GM23248 (cell line): Measurements from ENCODE around the gene RIPOR3. TPM values are rescaled to one million over a fixed set of nuclear protein-coding genes. Genes with fewer than 3 reads are reported as not detected.

Experiments used
- DNase-seq: peaks from one replicate; pipeline ENCODE4 v3.0.0-alpha.2; 2015
- H2AFZ ChIP-seq: fragments of 200-600 bp; sonication (generic); 2 replicates; pipeline ENCODE4 v1.6.1; 2016; ENCODE audit warnings: antibody characterized with exemption
- H3F3A ChIP-seq: fragments of 200-600 bp; sonication (generic); 2 replicates; pipeline ENCODE4 v1.6.1; 2016; ENCODE audit warnings: mild to moderate bottlenecking, antibody characterized with exemption, mixed run types; ENCODE audit not compliant: insufficient read depth
- H3K27ac ChIP-seq: fragments of 200-600 bp; sonication (generic); 2 replicates; pipeline ENCODE4 v1.5.1; 2016; ENCODE audit warnings: mild to moderate bottlenecking
- H3K27me3 ChIP-seq: fragments of 200-600 bp; sonication (generic); replicated peaks from 2 replicates; pipeline ENCODE4 v1.6.1; 2016; ENCODE audit warnings: mild to moderate bottlenecking; ENCODE audit not compliant: insufficient read depth
- H3K36me3 ChIP-seq: fragments of 200-600 bp; sonication (generic); 2 replicates; pipeline ENCODE4 v1.6.1; 2016; ENCODE audit warnings: low read depth, mild to moderate bottlenecking
- H3K4me1 ChIP-seq: fragments of 200-600 bp; sonication (generic); 2 replicates; pipeline ENCODE4 v1.6.1; 2016; ENCODE audit warnings: mild to moderate bottlenecking; ENCODE audit not compliant: insufficient read depth
- H3K4me2 ChIP-seq: fragments of 200-600 bp; sonication (generic); one replicate; pipeline ENCODE4 v1.6.1; 2016; ENCODE audit warnings: mild to moderate bottlenecking; ENCODE audit not compliant: unreplicated experiment
- H3K4me3 ChIP-seq: fragments of 200-600 bp; sonication (generic); 2 replicates; pipeline ENCODE4 v1.5.1; 2016; ENCODE audit warnings: mild to moderate bottlenecking
- H3K79me2 ChIP-seq: fragments of 200-600 bp; sonication (generic); 2 replicates; pipeline ENCODE4 v1.6.1; 2016; ENCODE audit warnings: mild to moderate bottlenecking; ENCODE audit not compliant: insufficient read depth
- H3K9ac ChIP-seq: fragments of 200-600 bp; sonication (generic); 2 replicates; pipeline ENCODE4 v1.6.1; 2016; ENCODE audit warnings: mild to moderate bottlenecking
- H3K9me2 ChIP-seq: fragments of 200-600 bp; sonication (generic); 2 replicates; pipeline ENCODE4 v1.6.1; 2016; ENCODE audit warnings: mixed run types, mild to moderate bottlenecking, moderate library complexity; ENCODE audit not compliant: insufficient read depth
- H3K9me3 ChIP-seq: fragments of 200-600 bp; sonication (generic); one replicate; pipeline ENCODE4 v1.6.1; 2017; ENCODE audit warnings: low read depth
- H4K20me1 ChIP-seq: fragments of 200-600 bp; sonication (generic); 2 replicates; pipeline ENCODE4 v1.6.0; 2016; ENCODE audit not compliant: insufficient read depth
- EZH2 ChIP-seq: fragments of 200-600 bp; sonication (generic); IDR thresholded peaks from 2 replicates; pipeline ENCODE4 v1.6.1; 2018; ENCODE audit warnings: antibody characterized with exemption, mild to moderate bottlenecking; ENCODE audit not compliant: insufficient read depth, poor library complexity, severe bottlenecking
- EZH2phosphoT487 ChIP-seq: fragments of 200-600 bp; sonication (generic); IDR thresholded peaks from 2 replicates; pipeline ENCODE4 v1.6.1; 2018; ENCODE audit warnings: antibody characterized with exemption, moderate library complexity, mild to moderate bottlenecking, low read depth; ENCODE audit not compliant: insufficient read depth
- WGBS, 2 experiments: methylation state at CpG; one replicate each; pipeline ENCODE4 v1.1.6; 2015 to 2017; ENCODE audit warnings: low lambda C conversion rate in 2 of 2, low coverage in 1 of 2; ENCODE audit errors: missing lambda C conversion rate in 2 of 2; 5-methylcytosine and 5-hydroxymethylcytosine counted together
- in situ Hi-C: fragments of 300-500 bp; cut with MboI; formaldehyde crosslinking; loops from 2 replicates; pipeline ENCODE4 v1.15.0; 2020
- polyA plus RNA-seq: library from polyadenylated mRNA; unstranded; fragments of >200 nt; fragmentation: Nextera tagmentation; extraction: Ambion mirVana; gene quantifications from 2 replicates; pipeline ENCODE4 v1.2.1, GENCODE V29; 2016
- total RNA-seq: library from RNA; depleted of rRNA; stranded (reverse); fragments of >200 nt; shearing (Covaris generic); gene quantifications from 2 replicates; pipeline ENCODE4 v1.2.3, GENCODE V29; 2014

The RIPOR3 gene
- total and polyA plus RNA-seq, 2 experiments from 2014 or later, result 0.49 TPM; not detected in 1

DNA sequence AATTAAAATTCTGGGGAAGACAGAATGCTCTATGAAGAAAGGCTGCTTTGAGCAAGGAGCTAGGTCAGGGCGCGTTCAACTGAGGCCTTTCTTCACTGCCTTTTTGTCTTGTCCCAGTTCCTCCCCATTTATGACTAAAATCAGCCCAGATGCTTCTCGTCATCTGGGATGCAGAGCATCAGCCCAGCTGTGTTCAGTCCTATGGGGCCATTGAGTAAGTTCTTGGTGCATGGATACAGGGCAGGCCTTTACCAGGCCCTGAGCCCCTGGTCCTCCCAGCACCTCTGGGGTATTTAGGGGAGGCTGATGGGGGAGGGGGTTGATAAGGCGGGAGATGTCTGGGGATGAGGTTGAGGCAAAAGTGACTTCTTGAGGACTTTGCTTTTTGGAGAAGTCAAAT lies 125.5 kb downstream of the RIPOR3 start:
- DNase-seq, result no peak
- no peaks in the 10 kb centered on the region for H4K20me1 ChIP-seq
- no peak overlapping the region for H2AFZ ChIP-seq
- H3K27me3 ChIP-seq, result no peaks in the 10 kb centered on the region
- peaks cover 6% of the 10 kb centered on the region for H3F3A ChIP-seq
- H3K4me3 ChIP-seq, result no peak overlapping the region
- in situ Hi-C loops, result no loop called here
- H3K79me2 ChIP-seq, result peaks cover 93% of the 10 kb centered on the region
- no peak for TF ChIP-seq EZH2
- no peak for TF ChIP-seq EZH2phosphoT487
- peaks cover 19% of the 10 kb centered on the region for H3K4me1 ChIP-seq
- no peaks in the 10 kb centered on the region for H3K9me3 ChIP-seq
- no peak overlapping the region for H3K27ac ChIP-seq
- H3K36me3 ChIP-seq, result peaks cover 18% of the 10 kb centered on the region
- no peak overlapping the region for H3K9ac ChIP-seq
- H3K9me2 ChIP-seq, result no peaks in the 10 kb centered on the region
- H3K4me2 ChIP-seq, result no peak overlapping the region
- WGBS, 2 experiments, result 94 to 97% methylated on average over 4 of the region's 4 CpGs

DNA sequence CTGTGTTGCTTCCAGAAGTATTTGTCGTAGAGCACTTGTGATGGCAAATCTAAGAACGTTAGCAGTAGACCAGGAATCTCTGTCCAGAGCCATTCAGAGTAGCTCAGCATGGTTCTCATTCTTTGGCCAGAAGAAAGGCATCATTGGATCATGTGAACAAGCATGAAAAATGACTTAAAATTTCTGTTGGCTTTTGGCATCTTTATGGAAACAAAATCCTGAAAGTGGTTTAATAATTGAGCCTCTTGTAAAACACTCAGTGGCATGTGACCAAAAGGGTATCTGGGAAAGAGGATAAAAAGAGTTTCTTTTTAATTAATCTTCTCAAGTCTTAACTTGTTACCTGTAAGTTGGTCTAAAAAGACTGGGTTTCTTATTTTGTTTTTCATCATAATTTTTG lies 126.0 kb downstream of the RIPOR3 start:
- no peak overlapping the region for H2AFZ ChIP-seq
- H3K9ac ChIP-seq, result no peak overlapping the region
- in situ Hi-C loops, result no loop called here
- peaks cover 24% of the 10 kb centered on the region for H3K4me1 ChIP-seq
- no peaks in the 10 kb centered on the region for H3K9me2 ChIP-seq
- no peaks in the 10 kb centered on the region for H4K20me1 ChIP-seq
- peaks cover 93% of the 10 kb centered on the region for H3K79me2 ChIP-seq
- DNase-seq, result no peak
- H3K36me3 ChIP-seq, result peaks cover 18% of the 10 kb centered on the region
- H3K4me3 ChIP-seq, result no peak overlapping the region
- H3K27me3 ChIP-seq, result no peaks in the 10 kb centered on the region
- H3K4me2 ChIP-seq, result no peak overlapping the region
- H3K27ac ChIP-seq, result no peak overlapping the region
- TF ChIP-seq EZH2phosphoT487, result no peak
- no peak for TF ChIP-seq EZH2
- H3F3A ChIP-seq, result peaks cover 7% of the 10 kb centered on the region
- H3K9me3 ChIP-seq, result no peaks in the 10 kb centered on the region
- 73 to 76% methylated on average over 2 of the region's 2 CpGs for WGBS, 2 experiments

DNA sequence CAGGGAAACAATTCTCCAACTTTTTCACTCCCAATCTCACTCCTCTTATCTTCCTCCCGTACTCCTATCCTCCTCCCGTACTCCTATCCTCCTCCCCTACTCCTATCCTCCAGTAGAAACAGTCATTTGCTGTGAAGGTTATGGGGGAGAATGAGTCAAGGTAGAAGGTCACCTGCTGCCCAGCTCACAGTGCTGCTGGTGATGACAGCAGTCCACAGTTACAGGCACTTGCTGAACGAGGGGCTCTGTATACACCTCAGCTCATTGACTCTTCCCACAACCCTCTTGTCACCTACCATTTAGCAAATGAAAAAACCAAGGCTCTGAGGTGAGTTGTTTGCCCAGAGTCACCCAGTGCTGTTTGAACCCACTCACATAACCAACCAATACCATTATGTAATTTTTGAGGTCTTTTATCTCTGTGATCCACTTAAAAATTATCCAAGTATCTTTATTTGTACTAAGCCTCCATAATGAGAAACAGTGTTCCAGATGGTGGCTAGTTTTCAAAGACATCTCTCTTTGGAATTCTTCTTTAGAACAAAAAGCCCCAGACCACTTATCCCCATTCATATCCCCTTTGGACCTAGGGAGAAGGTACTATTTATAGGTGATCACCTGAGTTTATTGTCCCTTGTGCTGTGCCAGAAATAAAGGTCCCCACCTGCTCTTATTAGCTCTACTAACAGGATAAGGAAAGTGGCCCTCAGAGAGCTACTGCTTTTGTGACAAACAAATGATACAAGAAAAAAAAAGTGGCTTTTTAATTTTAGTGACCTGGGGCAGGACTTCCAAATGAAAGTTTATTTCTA lies 128.0 kb downstream of the RIPOR3 start:
- H2AFZ ChIP-seq, result no peak overlapping the region
- peaks cover 12% of the 10 kb centered on the region for H3F3A ChIP-seq
- H3K4me3 ChIP-seq, result no peak overlapping the region
- 97 to 98% methylated on average over 3 of the region's 3 CpGs for WGBS, 2 experiments
- H3K4me1 ChIP-seq, result peaks cover 39% of the 10 kb centered on the region
- H3K36me3 ChIP-seq, result peaks cover 18% of the 10 kb centered on the region
- no peak overlapping the region for H3K4me2 ChIP-seq
- H3K27ac ChIP-seq, result no peak overlapping the region
- H3K9me3 ChIP-seq, result no peaks in the 10 kb centered on the region
- no peak for TF ChIP-seq EZH2
- TF ChIP-seq EZH2phosphoT487, result no peak
- H3K9me2 ChIP-seq, result no peaks in the 10 kb centered on the region
- in situ Hi-C loops, result no loop called here
- peaks cover 96% of the 10 kb centered on the region for H3K79me2 ChIP-seq
- no peaks in the 10 kb centered on the region for H4K20me1 ChIP-seq
- DNase-seq, result no peak
- H3K9ac ChIP-seq, result no peak overlapping the region
- no peaks in the 10 kb centered on the region for H3K27me3 ChIP-seq

DNA sequence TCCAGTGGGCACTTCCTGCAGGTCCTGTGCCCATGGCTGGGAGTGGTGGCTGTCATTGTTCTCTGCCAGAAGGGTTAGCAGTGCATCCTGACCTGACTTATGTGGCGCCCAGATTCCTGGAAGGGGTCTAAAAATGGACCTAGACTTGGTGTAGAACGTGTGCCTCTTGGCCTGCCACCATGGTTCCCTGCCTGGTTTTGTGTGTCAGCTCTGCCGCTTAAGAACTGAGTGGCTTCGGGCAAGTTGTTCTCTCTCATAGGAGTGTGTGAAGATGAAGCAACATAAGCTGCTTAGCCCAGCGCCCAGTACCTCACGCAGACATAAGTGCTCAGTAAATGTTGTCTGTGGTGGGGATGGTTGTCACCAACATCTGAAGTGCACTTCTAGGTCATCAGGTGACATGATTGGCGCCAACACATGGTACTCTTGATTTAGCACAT lies 129.1 kb downstream of the RIPOR3 start:
- H3F3A ChIP-seq, result peaks cover 17% of the 10 kb centered on the region
- DNase-seq, result no peak
- H3K79me2 ChIP-seq, result peaks cover 96% of the 10 kb centered on the region
- WGBS, 2 experiments, result 97 to 99% methylated on average over 7 of the region's 7 CpGs
- peak overlapping the region; percentile 80 for H3K27ac ChIP-seq
- peaks cover 18% of the 10 kb centered on the region for H3K36me3 ChIP-seq
- peak overlapping the region; percentile 46; the same call in 1 of the 2 replicates for H3K9ac ChIP-seq
- H4K20me1 ChIP-seq, result no peaks in the 10 kb centered on the region
- no peaks in the 10 kb centered on the region for H3K9me2 ChIP-seq
- in situ Hi-C loops, result no loop called here
- no peaks in the 10 kb centered on the region for H3K9me3 ChIP-seq
- H3K27me3 ChIP-seq, result no peaks in the 10 kb centered on the region
- H3K4me3 ChIP-seq, result no peak overlapping the region
- no peak overlapping the region for H2AFZ ChIP-seq
- H3K4me2 ChIP-seq, result peak overlapping the region; percentile 61
- H3K4me1 ChIP-seq, result peaks cover 44% of the 10 kb centered on the region
- TF ChIP-seq EZH2 (no peak), EZH2phosphoT487 (no peak)
